SK-N-SH treated with all-trans-retinoic acid at 6 μM for 48 hours (cell line): ENCODE results near the gene ICA1.

Experiments
- ATAC-seq: fragments of 200-7000 bp; cut with Tn5 transposase; 3 replicates; pipeline ENCODE4 v1.9.1; 2020; ENCODE audit warnings: mild to moderate bottlenecking, moderate library complexity
- ARNTL ChIP-seq: fragments of 450-650 bp; formaldehyde crosslinking; IDR thresholded peaks from 2 replicates; pipeline ENCODE4 v1.5.0; 2020; ENCODE audit warnings: low read depth, mild to moderate bottlenecking, moderate library complexity, borderline replicate concordance
- BACH2 ChIP-seq: fragments of 250-450 bp; sonication (Bioruptor Pico); IDR thresholded peaks from 2 replicates; pipeline ENCODE4 v1.9.0; 2021; ENCODE audit warnings: mild to moderate bottlenecking, borderline replicate concordance
- CSDC2 ChIP-seq: fragments of 250-450 bp; sonication (Bioruptor Pico); IDR thresholded peaks from 2 replicates; pipeline ENCODE4 v1.5.0; 2020; ENCODE audit warnings: mild to moderate bottlenecking, moderate library complexity
- CSRNP3 ChIP-seq: fragments of 250-450 bp; sonication (Bioruptor Pico); IDR thresholded peaks from 2 replicates; pipeline ENCODE4 v1.5.1; 2021; ENCODE audit warnings: mild to moderate bottlenecking, moderate library complexity
- ESRRG ChIP-seq: fragments of 250-450 bp; sonication (Bioruptor Pico); IDR thresholded peaks from 2 replicates; pipeline ENCODE4 v1.6.1; 2021; ENCODE audit warnings: mild to moderate bottlenecking
- GLIS3 ChIP-seq: fragments of 250-450 bp; sonication (Bioruptor Pico); IDR thresholded peaks from 2 replicates; pipeline ENCODE4 v1.5.0; 2020; ENCODE audit warnings: mild to moderate bottlenecking, moderate library complexity
- ISL1 ChIP-seq: fragments of 250-450 bp; sonication (Bioruptor Pico); IDR thresholded peaks from 2 replicates; pipeline ENCODE4 v2.1.2; 2022; ENCODE audit warnings: mild to moderate bottlenecking, moderate library complexity
- OSR1 ChIP-seq: fragments of 250-450 bp; sonication (Bioruptor Pico); IDR thresholded peaks from 2 replicates; pipeline ENCODE4 v1.8.0; 2022; ENCODE audit warnings: moderate library complexity, mild to moderate bottlenecking, inconsistent platforms
- PPARA ChIP-seq: fragments of 250-450 bp; sonication (Bioruptor Pico); IDR thresholded peaks from 2 replicates; pipeline ENCODE4 v1.5.0; 2020; ENCODE audit warnings: mild to moderate bottlenecking, borderline replicate concordance
- RARB ChIP-seq: fragments of 250-450 bp; sonication (Bioruptor Pico); IDR thresholded peaks from 2 replicates; pipeline ENCODE4 v1.8.0; 2021; ENCODE audit warnings: mild to moderate bottlenecking, moderate library complexity
- SNAI2 ChIP-seq: fragments of 250-450 bp; sonication (Bioruptor Pico); IDR thresholded peaks from 2 replicates; pipeline ENCODE4 v1.5.0; 2020; ENCODE audit warnings: mild to moderate bottlenecking, moderate library complexity
- TCF4 ChIP-seq: fragments of 250-450 bp; sonication (Bioruptor Pico); IDR thresholded peaks from 2 replicates; pipeline ENCODE4 v1.8.0; 2021; ENCODE audit warnings: mild to moderate bottlenecking, moderate library complexity, borderline replicate concordance
- TOX ChIP-seq: fragments of 250-450 bp; sonication (Bioruptor Pico); IDR thresholded peaks from 2 replicates; pipeline ENCODE4 v1.8.0; 2021; ENCODE audit warnings: mild to moderate bottlenecking, moderate library complexity, borderline replicate concordance
- ZC3H10 ChIP-seq: fragments of 250-450 bp; sonication (Bioruptor Pico); IDR thresholded peaks from 2 replicates; pipeline ENCODE4 v1.5.1; 2021; ENCODE audit warnings: mild to moderate bottlenecking, moderate library complexity
- ZFP3 ChIP-seq: fragments of 250-450 bp; sonication (Bioruptor Pico); IDR thresholded peaks from 2 replicates; pipeline ENCODE4 v1.5.0; 2020; ENCODE audit warnings: mild to moderate bottlenecking, moderate library complexity
- ZFP30 ChIP-seq: fragments of 450-650 bp; formaldehyde crosslinking; IDR thresholded peaks from 2 replicates; pipeline ENCODE4 v1.5.0; 2022; ENCODE audit warnings: mild to moderate bottlenecking, moderate library complexity
- ZNF565 ChIP-seq: fragments of 450-650 bp; formaldehyde crosslinking; conservative IDR thresholded peaks from 2 replicates; pipeline ENCODE4 v1.5.0; 2020; ENCODE audit warnings: low read depth, mild to moderate bottlenecking, moderate library complexity
- ZNF70 ChIP-seq: fragments of 450-650 bp; formaldehyde crosslinking; IDR thresholded peaks from 2 replicates; pipeline ENCODE4 v1.5.0; 2020; ENCODE audit warnings: mild to moderate bottlenecking, moderate library complexity
- TF ChIP-seq, protein P1 (sequence below): fragments of 250-450 bp; sonication (Bioruptor Pico); IDR thresholded peaks from 2 replicates; pipeline ENCODE4 v1.8.0; 2021; ENCODE audit warnings: low read depth, mild to moderate bottlenecking, moderate library complexity, borderline replicate concordance
- TF ChIP-seq, protein P2 (sequence below): fragments of 250-450 bp; sonication (Bioruptor Pico); IDR thresholded peaks from 2 replicates; pipeline ENCODE4 v1.8.0; 2020; ENCODE audit warnings: mild to moderate bottlenecking, moderate library complexity, borderline replicate concordance
- TF ChIP-seq, protein P3 (sequence below): fragments of 250-450 bp; sonication (Bioruptor Pico); IDR thresholded peaks from 2 replicates; pipeline ENCODE4 v1.5.0; 2020; ENCODE audit warnings: mild to moderate bottlenecking, moderate library complexity

ICA1 gene

DNA sequence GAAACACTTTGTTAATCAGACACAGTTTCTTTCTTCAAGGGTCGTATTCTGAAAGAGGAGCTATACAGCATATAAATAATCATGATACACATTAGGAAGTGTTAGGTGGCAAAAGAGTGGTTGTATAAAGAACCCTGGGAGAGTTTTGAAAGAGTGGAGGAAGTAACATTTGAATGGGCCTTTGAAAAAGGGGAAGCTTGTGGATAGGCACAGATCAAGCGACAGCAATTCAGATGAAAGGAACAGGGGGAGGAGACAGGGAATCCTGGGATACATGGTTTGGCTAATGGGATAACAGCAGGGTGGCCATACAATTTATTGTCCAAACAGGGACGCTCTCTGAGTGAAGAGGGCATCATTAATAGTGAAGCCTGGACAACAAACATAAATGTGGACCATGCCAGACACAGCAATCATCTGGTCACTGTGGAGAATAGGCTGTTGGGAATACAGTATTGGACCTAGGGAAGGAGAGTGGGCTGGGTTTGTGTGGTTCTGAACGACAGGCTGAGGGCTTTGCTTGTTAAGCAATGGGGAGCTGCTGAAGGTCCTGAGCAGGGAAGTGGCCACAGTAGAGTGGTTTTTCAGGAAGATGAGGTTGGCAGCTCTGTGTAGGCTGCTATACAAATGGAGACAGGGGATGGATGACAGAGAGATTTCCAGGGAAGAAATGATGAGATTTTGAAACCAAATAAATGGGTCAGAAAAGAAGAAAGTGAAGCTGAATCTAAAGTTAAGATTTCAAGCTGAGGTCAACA is 75.9 kb downstream of the ICA1 start:
- no peak for ATAC-seq
- TF ChIP-seq, protein P1, sequence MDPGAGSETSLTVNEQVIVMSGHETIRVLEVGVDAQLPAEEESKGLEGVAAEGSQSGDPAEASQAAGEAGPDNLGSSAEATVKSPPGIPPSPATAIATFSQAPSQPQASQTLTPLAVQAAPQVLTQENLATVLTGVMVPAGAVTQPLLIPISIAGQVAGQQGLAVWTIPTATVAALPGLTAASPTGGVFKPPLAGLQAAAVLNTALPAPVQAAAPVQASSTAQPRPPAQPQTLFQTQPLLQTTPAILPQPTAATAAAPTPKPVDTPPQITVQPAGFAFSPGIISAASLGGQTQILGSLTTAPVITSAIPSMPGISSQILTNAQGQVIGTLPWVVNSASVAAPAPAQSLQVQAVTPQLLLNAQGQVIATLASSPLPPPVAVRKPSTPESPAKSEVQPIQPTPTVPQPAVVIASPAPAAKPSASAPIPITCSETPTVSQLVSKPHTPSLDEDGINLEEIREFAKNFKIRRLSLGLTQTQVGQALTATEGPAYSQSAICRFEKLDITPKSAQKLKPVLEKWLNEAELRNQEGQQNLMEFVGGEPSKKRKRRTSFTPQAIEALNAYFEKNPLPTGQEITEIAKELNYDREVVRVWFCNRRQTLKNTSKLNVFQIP (CRISPR knock-in tag), result no peak
- TF ChIP-seq TOX (CRISPR knock-in tag) (no peak), ZNF70 (no peak), RARB (CRISPR knock-in tag) (no peak), CSDC2 (CRISPR knock-in tag) (no peak), PPARA (CRISPR knock-in tag) (no peak), ZFP30 (CRISPR knock-in tag) (no peak), ZFP3 (CRISPR knock-in tag) (no peak)
- TF ChIP-seq, protein P2, sequence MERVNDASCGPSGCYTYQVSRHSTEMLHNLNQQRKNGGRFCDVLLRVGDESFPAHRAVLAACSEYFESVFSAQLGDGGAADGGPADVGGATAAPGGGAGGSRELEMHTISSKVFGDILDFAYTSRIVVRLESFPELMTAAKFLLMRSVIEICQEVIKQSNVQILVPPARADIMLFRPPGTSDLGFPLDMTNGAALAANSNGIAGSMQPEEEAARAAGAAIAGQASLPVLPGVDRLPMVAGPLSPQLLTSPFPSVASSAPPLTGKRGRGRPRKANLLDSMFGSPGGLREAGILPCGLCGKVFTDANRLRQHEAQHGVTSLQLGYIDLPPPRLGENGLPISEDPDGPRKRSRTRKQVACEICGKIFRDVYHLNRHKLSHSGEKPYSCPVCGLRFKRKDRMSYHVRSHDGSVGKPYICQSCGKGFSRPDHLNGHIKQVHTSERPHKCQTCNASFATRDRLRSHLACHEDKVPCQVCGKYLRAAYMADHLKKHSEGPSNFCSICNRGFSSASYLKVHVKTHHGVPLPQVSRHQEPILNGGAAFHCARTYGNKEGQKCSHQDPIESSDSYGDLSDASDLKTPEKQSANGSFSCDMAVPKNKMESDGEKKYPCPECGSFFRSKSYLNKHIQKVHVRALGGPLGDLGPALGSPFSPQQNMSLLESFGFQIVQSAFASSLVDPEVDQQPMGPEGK (CRISPR knock-in tag), result no peak

- TF ChIP-seq ARNTL (CRISPR knock-in tag) (no peak), OSR1 (CRISPR knock-in tag) (no peak), RARB (CRISPR knock-in tag) (no peak), TCF4 (CRISPR knock-in tag) (no peak), CSRNP3 (CRISPR knock-in tag) (no peak), BACH2 (CRISPR knock-in tag) (no peak), ESRRG (CRISPR knock-in tag) (no peak), TOX (CRISPR knock-in tag) (no peak), ZNF70 (no peak), ZFP30 (CRISPR knock-in tag) (no peak), ZNF565 (CRISPR knock-in tag) (no peak), SNAI2 (CRISPR knock-in tag) (no peak)
- TF ChIP-seq, protein P3, sequence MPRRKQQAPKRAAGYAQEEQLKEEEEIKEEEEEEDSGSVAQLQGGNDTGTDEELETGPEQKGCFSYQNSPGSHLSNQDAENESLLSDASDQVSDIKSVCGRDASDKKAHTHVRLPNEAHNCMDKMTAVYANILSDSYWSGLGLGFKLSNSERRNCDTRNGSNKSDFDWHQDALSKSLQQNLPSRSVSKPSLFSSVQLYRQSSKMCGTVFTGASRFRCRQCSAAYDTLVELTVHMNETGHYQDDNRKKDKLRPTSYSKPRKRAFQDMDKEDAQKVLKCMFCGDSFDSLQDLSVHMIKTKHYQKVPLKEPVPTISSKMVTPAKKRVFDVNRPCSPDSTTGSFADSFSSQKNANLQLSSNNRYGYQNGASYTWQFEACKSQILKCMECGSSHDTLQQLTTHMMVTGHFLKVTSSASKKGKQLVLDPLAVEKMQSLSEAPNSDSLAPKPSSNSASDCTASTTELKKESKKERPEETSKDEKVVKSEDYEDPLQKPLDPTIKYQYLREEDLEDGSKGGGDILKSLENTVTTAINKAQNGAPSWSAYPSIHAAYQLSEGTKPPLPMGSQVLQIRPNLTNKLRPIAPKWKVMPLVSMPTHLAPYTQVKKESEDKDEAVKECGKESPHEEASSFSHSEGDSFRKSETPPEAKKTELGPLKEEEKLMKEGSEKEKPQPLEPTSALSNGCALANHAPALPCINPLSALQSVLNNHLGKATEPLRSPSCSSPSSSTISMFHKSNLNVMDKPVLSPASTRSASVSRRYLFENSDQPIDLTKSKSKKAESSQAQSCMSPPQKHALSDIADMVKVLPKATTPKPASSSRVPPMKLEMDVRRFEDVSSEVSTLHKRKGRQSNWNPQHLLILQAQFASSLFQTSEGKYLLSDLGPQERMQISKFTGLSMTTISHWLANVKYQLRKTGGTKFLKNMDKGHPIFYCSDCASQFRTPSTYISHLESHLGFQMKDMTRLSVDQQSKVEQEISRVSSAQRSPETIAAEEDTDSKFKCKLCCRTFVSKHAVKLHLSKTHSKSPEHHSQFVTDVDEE (CRISPR knock-in tag), result no peak
- TF ChIP-seq, protein P1 (CRISPR knock-in tag), result no peak
- no peak for ATAC-seq
Measured at GRCh38 chr7:8184221-8184620, 77.7 kb downstream of the ICA1 start.

DNA sequence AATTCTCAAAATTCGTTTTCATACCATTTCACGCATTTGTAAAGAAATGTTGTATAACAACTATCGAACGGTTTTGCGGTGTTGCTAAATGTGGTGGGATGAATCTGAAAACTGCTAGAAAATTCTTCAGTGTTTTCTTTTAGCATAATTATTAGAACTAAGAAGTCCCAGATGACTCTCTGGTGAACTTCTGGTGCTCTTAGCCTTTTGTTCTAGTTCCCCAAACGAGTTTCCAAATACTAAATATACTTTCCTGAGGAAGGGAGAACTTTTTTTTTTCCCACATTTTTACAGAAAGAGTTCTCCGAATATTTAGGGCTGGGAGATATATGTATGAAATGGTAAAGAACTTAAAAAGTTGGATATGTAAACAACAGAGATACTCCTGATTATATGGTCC is 82.5 kb downstream of the ICA1 start:
- no peak for ATAC-seq
- TF ChIP-seq TCF4 (CRISPR knock-in tag), result no peak
- TF ChIP-seq ARNTL (CRISPR knock-in tag), result no peak
- TF ChIP-seq ZNF70, result no peak
- no peak for TF ChIP-seq ESRRG (CRISPR knock-in tag)
- no peak for TF ChIP-seq ISL1 (CRISPR knock-in tag)
- TF ChIP-seq GLIS3, result no peak
- no peak for TF ChIP-seq TOX (CRISPR knock-in tag)
- TF ChIP-seq, protein P3 (CRISPR knock-in tag), result no peak
- TF ChIP-seq ZFP30 (CRISPR knock-in tag), result no peak
- TF ChIP-seq ZC3H10 (CRISPR knock-in tag), result no peak
- TF ChIP-seq, protein P1 (CRISPR knock-in tag), result no peak
- no peak for TF ChIP-seq SNAI2 (CRISPR knock-in tag)
- no peak for TF ChIP-seq RARB (CRISPR knock-in tag)
- TF ChIP-seq PPARA (CRISPR knock-in tag), result no peak
